GM23248 (cell line): Measurements from ENCODE around the gene ACD. TPM values are rescaled to one million over a fixed set of nuclear protein-coding genes. Genes with fewer than 3 reads are reported as not detected.
A peak's percentile ranks its signal among the peaks of the same experiment; 100 is the strongest.

Source experiments
- DNase-seq: peaks from one replicate; pipeline ENCODE4 v3.0.0-alpha.2; 2015
- H2AFZ ChIP-seq: fragments of 200-600 bp; sonication (generic); 2 replicates; pipeline ENCODE4 v1.6.1; 2016; ENCODE audit warnings: antibody characterized with exemption
- H3F3A ChIP-seq: fragments of 200-600 bp; sonication (generic); 2 replicates; pipeline ENCODE4 v1.6.1; 2016; ENCODE audit warnings: mild to moderate bottlenecking, antibody characterized with exemption, mixed run types; ENCODE audit not compliant: insufficient read depth
- H3K27ac ChIP-seq: fragments of 200-600 bp; sonication (generic); 2 replicates; pipeline ENCODE4 v1.5.1; 2016; ENCODE audit warnings: mild to moderate bottlenecking
- H3K27me3 ChIP-seq: fragments of 200-600 bp; sonication (generic); replicated peaks from 2 replicates; pipeline ENCODE4 v1.6.1; 2016; ENCODE audit warnings: mild to moderate bottlenecking; ENCODE audit not compliant: insufficient read depth
- H3K36me3 ChIP-seq: fragments of 200-600 bp; sonication (generic); 2 replicates; pipeline ENCODE4 v1.6.1; 2016; ENCODE audit warnings: low read depth, mild to moderate bottlenecking
- H3K4me1 ChIP-seq: fragments of 200-600 bp; sonication (generic); 2 replicates; pipeline ENCODE4 v1.6.1; 2016; ENCODE audit warnings: mild to moderate bottlenecking; ENCODE audit not compliant: insufficient read depth
- H3K4me2 ChIP-seq: fragments of 200-600 bp; sonication (generic); one replicate; pipeline ENCODE4 v1.6.1; 2016; ENCODE audit warnings: mild to moderate bottlenecking; ENCODE audit not compliant: unreplicated experiment
- H3K4me3 ChIP-seq: fragments of 200-600 bp; sonication (generic); 2 replicates; pipeline ENCODE4 v1.5.1; 2016; ENCODE audit warnings: mild to moderate bottlenecking
- H3K79me2 ChIP-seq: fragments of 200-600 bp; sonication (generic); 2 replicates; pipeline ENCODE4 v1.6.1; 2016; ENCODE audit warnings: mild to moderate bottlenecking; ENCODE audit not compliant: insufficient read depth
- H3K9ac ChIP-seq: fragments of 200-600 bp; sonication (generic); 2 replicates; pipeline ENCODE4 v1.6.1; 2016; ENCODE audit warnings: mild to moderate bottlenecking
- H3K9me2 ChIP-seq: fragments of 200-600 bp; sonication (generic); 2 replicates; pipeline ENCODE4 v1.6.1; 2016; ENCODE audit warnings: mixed run types, mild to moderate bottlenecking, moderate library complexity; ENCODE audit not compliant: insufficient read depth
- H3K9me3 ChIP-seq: fragments of 200-600 bp; sonication (generic); one replicate; pipeline ENCODE4 v1.6.1; 2017; ENCODE audit warnings: low read depth
- H4K20me1 ChIP-seq: fragments of 200-600 bp; sonication (generic); 2 replicates; pipeline ENCODE4 v1.6.0; 2016; ENCODE audit not compliant: insufficient read depth
- EZH2 ChIP-seq: fragments of 200-600 bp; sonication (generic); IDR thresholded peaks from 2 replicates; pipeline ENCODE4 v1.6.1; 2018; ENCODE audit warnings: antibody characterized with exemption, mild to moderate bottlenecking; ENCODE audit not compliant: insufficient read depth, poor library complexity, severe bottlenecking
- EZH2phosphoT487 ChIP-seq: fragments of 200-600 bp; sonication (generic); IDR thresholded peaks from 2 replicates; pipeline ENCODE4 v1.6.1; 2018; ENCODE audit warnings: antibody characterized with exemption, moderate library complexity, mild to moderate bottlenecking, low read depth; ENCODE audit not compliant: insufficient read depth
- WGBS, 2 experiments: methylation state at CpG; one replicate each; pipeline ENCODE4 v1.1.6; 2015 to 2017; ENCODE audit warnings: low lambda C conversion rate in 2 of 2, low coverage in 1 of 2; ENCODE audit errors: missing lambda C conversion rate in 2 of 2; 5-methylcytosine and 5-hydroxymethylcytosine counted together
- in situ Hi-C: fragments of 300-500 bp; cut with MboI; formaldehyde crosslinking; loops from 2 replicates; pipeline ENCODE4 v1.15.0; 2020
- polyA plus RNA-seq: library from polyadenylated mRNA; unstranded; fragments of >200 nt; fragmentation: Nextera tagmentation; extraction: Ambion mirVana; gene quantifications from 2 replicates; pipeline ENCODE4 v1.2.1, GENCODE V29; 2016
- total RNA-seq: library from RNA; depleted of rRNA; stranded (reverse); fragments of >200 nt; shearing (Covaris generic); gene quantifications from 2 replicates; pipeline ENCODE4 v1.2.3, GENCODE V29; 2014

The ACD gene
- total and polyA plus RNA-seq, 2 experiments from 2014 or later, result 24.0 to 25.8 TPM

- Histone ChIP-seq H3K9me3 (no peaks in the 10 kb centered on the region), H3F3A (no peaks in the 10 kb centered on the region), H3K79me2 (no peaks in the 10 kb centered on the region), H3K9ac (no peak overlapping the region), H3K4me3 (no peak overlapping the region), H3K4me1 (peaks cover 4% of the 10 kb centered on the region; the same call in 1 of the 2 replicates), H3K9me2 (no peaks in the 10 kb centered on the region), H3K27me3 (no peaks in the 10 kb centered on the region), H3K36me3 (no peaks in the 10 kb centered on the region), H3K27ac (no peak overlapping the region), H3K4me2 (no peak overlapping the region), H2AFZ (no peak overlapping the region), H4K20me1 (no peaks in the 10 kb centered on the region)
- WGBS, 2 experiments, result 16 to 33% methylated on average over 3 to 4 of the region's 4 CpGs
- TF ChIP-seq EZH2phosphoT487, result no peak
- TF ChIP-seq EZH2, result no peak
- in situ Hi-C loops, result loop anchor here (10.0 kb wide), 1 partner anchor 132 kb away; the partner anchor contains the start of genes RANBP10 and TSNAXIP1
- DNase-seq, result no peak
Measured at GRCh38 chr16:67672306-67672705, 12.2 kb upstream of the ACD start.

DNA sequence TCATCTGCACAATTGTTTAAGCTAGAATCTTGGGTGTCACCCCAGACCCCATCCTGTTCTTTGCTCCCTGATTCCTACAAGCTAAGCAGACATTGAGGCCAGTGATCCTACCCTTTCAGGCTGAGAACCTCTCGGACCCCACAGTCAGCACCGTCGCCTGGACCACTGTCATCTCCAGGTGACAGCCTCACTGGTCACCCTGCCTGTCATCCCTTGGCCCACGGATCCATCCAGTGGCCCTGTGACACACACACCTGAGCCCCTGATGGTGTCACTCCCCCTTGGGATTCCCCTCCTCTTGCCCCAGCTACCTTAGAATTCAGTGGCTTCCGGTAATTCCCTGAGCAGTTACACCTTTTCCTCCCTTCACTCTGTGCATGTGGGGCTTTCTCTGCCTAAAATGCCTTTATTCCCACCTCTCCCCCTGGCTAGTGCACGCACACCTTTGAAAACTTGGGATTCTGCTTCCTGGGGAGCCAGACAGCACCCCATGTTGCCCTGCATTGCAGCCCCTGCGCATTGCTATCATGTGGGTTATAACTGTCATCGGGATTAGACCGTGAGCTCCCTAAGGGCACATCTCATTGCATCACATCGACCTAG lies 9.5 kb upstream of the ACD start:
- H3K27ac ChIP-seq, result no peak overlapping the region
- WGBS, 2 experiments, result 90 to 91% methylated on average over 10 of the region's 10 CpGs
- no peak overlapping the region for H3K4me2 ChIP-seq
- no peak overlapping the region for H3K4me3 ChIP-seq
- no peak overlapping the region for H3K9ac ChIP-seq
- TF ChIP-seq EZH2 (no peak), EZH2phosphoT487 (no peak)
- peaks cover 11% of the 10 kb centered on the region for H3K79me2 ChIP-seq
- in situ Hi-C loops, result loop anchor here (10.0 kb wide), 1 partner anchor 135 kb away; the partner anchor contains the start of genes RANBP10 and TSNAXIP1
- no peaks in the 10 kb centered on the region for H4K20me1 ChIP-seq
- no peaks in the 10 kb centered on the region for H3K36me3 ChIP-seq
- H3K4me1 ChIP-seq, result peaks cover 10% of the 10 kb centered on the region
- no peaks in the 10 kb centered on the region for H3K27me3 ChIP-seq
- no peaks in the 10 kb centered on the region for H3F3A ChIP-seq
- DNase-seq, result no peak
- no peaks in the 10 kb centered on the region for H3K9me3 ChIP-seq
- H3K9me2 ChIP-seq, result no peaks in the 10 kb centered on the region
- H2AFZ ChIP-seq, result no peak overlapping the region

GRCh38 chr16:67668495-67669157 lies 8.6 kb upstream of the ACD start:
- no peak overlapping the region for H3K9ac ChIP-seq
- WGBS, 2 experiments, result 94 to 97% methylated on average over 6 of the region's 6 CpGs
- H3K79me2 ChIP-seq, result peaks cover 11% of the 10 kb centered on the region
- DNase-seq, result peak; percentile 20
- H3K9me2 ChIP-seq, result no peaks in the 10 kb centered on the region
- no peaks in the 10 kb centered on the region for H4K20me1 ChIP-seq
- in situ Hi-C loops, result no loop called here
- H3K27ac ChIP-seq, result no peak overlapping the region
- no peaks in the 10 kb centered on the region for H3K36me3 ChIP-seq
- TF ChIP-seq EZH2, result no peak
- TF ChIP-seq EZH2phosphoT487, result no peak
- peaks cover 10% of the 10 kb centered on the region for H3K4me1 ChIP-seq
- no peak overlapping the region for H2AFZ ChIP-seq
- no peak overlapping the region for H3K4me3 ChIP-seq
- no peaks in the 10 kb centered on the region for H3K27me3 ChIP-seq
- no peaks in the 10 kb centered on the region for H3F3A ChIP-seq
- H3K4me2 ChIP-seq, result no peak overlapping the region
- H3K9me3 ChIP-seq, result no peaks in the 10 kb centered on the region

DNA sequence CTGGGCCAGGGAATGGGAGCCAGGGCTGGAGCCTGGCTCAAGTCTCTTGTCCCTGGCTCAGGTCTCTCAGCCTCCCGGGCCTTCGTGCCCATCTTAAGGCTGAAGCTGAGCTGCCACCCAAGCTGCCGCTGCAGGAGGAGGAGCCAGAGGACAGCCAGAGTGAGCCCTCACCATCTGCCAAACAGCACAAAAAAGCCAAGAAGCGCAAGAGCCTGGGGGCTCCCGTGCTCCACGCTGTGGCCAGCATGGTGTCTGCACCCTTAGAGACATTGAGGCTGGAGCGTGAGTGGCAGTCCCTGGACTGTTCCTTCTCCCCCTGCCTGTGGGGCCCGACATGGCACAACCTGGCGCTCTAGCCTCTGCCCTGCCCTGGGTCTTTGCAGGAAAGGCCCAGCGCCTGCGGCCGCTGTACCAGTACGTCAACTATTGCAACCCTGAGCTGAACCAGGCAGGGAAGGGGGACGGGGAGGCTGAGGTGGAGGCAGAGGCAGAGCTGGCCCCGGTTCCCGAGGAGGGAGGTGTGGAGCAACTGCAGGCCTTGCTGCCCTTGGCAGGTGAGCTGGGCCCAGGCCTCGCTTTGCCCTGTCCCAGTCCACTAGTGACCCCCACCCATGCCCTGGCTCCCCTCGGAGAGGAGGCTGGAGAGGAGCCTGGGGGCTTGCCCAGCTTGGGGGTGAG lies 7.9 kb upstream of the ACD start:
- DNase-seq, result peak; percentile 97
- TF ChIP-seq EZH2phosphoT487, result no peak
- Histone ChIP-seq H3K4me1 (peaks cover 10% of the 10 kb centered on the region), H3K9me2 (no peaks in the 10 kb centered on the region), H3F3A (no peaks in the 10 kb centered on the region), H4K20me1 (no peaks in the 10 kb centered on the region), H3K9ac (peak overlapping the region; percentile 79), H3K79me2 (peaks cover 11% of the 10 kb centered on the region), H2AFZ (peak overlapping the region; percentile 93), H3K36me3 (no peaks in the 10 kb centered on the region), H3K27me3 (no peaks in the 10 kb centered on the region), H3K4me3 (peak overlapping the region; percentile 82; the same call in 1 of the 2 replicates), H3K4me2 (peak overlapping the region; percentile 82), H3K27ac (peak overlapping the region; percentile 49), H3K9me3 (no peaks in the 10 kb centered on the region)
- in situ Hi-C loops, result no loop called here
- WGBS, 2 experiments, result 14% methylated on average over 15 to 18 of the region's 18 CpGs
